Fibroblast of peridontal ligament (primary cell): ENCODE results near the gene STAP2.
"Not testable (repeated sequence)": the region's sequence is repeated elsewhere in the genome, so short reads cannot be mapped to it uniquely, and the experiment has no call there.

Source experiments
- DNase-seq: peaks from one replicate; pipeline ENCODE4 v3.0.0-alpha.2; 2010; ENCODE audit errors: extremely low read depth

Gene STAP2

DNA sequence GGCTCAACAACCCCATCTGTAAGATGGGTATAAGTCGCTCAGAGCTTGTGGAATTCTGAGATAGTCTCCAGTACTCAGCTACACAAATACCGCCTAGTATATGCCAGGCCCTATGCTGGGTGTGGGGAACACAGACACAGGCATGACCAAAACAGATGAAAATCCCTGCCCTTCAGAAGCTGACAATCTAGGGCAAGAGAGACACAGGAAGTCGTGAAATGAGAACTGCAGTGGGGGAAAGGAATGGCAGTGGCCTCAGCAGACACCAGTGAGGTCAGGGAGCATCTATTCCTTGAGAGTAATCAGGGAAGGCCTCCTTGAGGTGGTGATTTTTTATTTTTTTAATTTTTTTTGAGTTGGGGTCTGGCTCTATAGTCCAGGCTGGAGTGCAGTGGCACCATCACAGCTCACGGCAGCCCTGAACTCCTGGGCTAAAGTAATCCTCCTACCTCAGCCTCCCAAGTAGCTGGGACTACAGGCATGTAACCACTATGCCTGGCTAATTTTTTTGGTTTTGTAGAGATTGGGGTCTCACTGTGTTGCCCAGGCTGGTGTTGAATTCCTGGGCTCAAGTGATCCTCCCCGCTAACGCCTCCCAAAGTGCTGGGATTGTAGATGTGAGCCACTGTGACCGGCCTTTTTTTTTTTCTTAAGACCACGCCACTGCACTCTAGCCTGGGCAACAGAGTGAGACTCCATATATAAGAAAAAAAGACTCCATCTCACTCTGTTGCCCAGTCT lies 39.6 kb downstream of the STAP2 start:
- DNase-seq, result no peak

DNA sequence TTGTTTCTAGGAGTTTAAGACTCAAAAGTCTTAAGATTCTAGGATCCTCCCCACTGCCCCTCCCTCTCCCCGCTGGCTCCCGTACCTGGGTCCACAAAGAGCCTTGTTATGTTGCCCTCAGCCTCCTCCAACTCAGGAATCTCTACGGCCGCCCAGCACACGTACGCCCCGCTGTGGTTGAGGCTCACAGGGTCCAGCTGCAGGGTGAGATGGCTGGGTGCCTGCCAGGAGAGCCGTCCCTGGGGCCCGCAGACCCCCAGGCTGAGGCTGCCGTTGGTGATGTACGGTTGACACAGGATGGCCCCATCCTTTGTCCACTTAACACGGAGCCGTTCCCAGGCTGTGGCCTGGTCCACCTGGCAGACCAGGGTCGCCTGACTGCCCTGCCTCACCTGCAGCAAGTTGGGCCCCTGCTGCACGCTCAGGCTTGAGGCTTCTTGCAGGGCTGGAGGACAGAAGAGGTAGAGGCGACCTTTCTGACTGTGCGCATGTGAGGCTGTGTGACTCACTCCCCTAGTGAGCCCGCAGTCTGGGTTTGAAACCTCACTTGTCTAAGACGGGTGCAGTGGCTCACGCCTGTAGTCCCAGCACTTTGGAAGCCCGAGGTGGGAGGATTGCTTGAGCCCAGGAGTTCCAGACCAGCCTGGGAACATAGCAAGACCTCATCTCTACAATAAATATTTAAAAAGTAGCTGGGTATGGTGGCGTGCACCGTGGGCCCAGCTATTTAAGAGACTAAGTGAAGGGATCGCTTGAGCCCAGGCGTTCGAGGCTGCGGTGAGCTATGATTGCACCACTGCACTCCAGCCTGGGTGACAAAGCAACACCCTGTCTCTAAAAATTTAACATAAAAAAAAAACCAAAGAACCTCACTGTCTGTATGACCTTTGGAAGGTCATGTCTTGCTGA lies 40.5 kb downstream of the STAP2 start:
- no peak for DNase-seq

DNA sequence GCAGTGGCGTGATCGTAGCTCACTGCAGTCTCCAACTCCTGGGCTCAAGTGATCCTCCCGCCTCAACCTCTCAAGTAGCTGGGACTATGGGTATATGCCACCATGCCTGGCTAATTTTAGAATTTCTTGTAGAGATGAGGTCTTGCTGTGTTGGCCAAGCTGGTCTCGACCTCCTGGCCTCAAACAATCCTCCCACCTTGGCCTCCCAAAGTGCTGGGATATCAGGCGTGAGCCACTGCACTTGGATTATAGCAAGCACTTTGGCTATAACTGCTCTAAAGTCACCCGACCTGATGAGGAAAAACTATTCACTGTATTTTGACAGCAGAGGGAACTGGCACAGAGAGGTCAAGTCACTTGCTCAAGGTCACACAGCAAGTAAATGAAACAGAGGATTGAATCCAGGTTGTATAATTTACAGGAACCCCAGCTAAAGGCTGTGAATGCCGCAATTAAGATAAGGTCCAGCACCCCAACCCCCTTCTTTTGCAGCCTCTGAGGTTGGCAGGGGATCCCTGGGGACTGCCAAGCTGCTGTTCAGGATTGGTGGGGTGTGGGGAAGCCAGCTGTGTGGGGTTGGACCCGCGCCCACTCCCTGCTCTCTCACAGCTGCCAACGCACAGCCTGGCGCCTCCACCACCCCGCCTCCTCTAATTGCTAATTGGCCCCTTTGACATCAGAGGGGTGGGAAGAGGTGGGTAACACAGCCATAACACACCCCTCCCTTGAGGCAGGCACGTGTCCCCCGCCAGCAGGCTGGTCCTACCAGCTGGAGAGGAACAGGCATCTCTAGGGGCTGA lies 42.5 kb downstream of the STAP2 start:
- peak; percentile 15 for DNase-seq

GRCh38 chr19:4294389-4294788 lies 44.2 kb downstream of the STAP2 start:
- no peak for DNase-seq

DNA sequence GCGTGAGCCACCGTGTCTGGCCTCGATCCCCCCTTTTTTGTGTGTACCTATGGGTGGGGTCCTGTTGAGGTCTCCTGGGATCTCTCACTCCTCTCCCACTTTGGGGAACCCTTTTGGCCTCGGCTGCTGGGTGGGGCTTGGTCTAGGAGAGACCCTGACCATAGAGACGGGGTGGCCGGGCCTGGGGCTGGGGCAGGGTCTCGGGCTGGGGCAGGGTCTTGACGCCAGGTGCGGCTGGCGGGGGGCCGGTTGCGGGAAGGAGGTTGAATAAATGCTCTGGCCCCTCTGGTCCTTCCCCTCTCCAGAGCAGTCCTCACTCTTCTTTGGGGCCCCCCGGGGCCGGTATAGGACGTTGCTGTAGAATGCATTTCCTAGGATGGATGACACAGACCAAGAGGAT lies 46.1 kb downstream of the STAP2 start:
- no peak for DNase-seq

GRCh38 chr19:4291184-4291732 lies 47.4 kb downstream of the STAP2 start:
- no peak for DNase-seq

DNA sequence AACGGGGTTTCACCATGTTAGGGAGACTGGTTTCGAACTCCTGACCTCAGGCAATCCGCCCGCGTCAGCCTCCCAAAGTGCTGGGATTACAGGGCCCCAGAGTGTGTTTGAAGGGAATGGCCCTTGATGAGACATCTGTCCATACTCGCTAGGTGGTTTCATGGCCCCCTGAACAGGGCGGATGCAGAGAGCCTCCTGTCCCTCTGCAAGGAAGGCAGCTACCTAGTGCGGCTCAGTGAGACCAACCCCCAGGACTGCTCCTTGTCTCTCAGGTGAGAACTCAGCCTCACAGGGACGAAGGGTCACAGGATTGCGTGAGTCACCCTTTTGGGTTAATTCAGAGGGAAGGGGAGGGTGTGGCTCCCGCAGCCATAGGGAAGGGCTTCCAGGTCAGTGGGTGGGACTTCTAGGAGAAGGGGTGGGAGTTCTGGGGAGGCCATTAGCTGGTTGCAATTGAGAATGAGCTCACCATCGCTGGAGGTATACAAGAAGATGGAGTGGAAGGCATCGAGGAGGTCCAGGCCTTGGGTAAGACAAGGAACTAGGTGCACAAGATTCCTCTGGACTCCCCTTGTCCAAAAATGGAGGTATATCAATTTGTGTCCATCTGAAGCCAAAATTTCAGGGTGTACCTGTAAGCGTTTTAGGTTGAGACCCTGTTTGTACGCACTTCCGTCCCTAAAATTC lies 50.4 kb downstream of the STAP2 start:
- no peak for DNase-seq

GRCh38 chr19:4286141-4286540 lies 52.5 kb downstream of the STAP2 start:
- not testable (repeated sequence) for DNase-seq

GRCh38 chr19:4284974-4285373 lies 53.7 kb downstream of the STAP2 start:
- DNase-seq, result no peak

DNA sequence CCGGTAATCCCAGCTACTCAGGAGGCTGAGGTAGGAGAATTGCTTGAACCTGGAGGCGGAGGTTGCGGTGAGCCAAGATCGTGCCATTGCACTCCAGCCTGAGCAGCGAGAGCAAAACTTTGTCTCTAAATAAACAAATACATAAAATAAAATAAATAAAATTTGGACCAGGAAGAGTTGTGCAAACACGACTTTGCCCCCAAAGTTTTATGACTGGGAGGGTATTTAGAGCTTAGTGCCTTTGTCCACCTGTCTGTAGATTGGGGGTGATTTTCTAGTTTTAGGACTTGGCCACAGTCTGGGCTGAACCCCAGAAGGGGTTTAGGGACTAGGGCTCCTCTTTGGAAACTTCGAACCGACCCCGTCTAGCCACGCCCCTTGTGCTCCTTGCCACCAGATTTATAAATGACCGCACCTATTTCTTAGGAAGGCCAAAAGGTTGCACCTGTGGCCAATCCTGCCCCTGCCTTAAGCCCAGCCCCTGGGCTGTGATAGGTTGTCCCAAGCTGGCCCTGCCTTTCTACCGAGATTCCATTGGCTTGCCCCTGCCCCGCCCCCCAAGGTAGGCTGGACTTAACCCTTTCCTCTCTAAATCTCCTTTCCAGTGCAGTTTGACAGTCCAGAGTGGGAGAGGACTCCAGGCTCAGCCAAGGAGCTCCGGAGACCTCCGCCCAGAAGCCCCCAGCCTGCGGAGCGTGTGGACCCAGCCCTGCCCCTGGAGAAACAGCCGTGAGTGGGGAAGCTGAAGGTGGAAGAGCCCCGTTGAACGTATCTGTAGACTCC lies 54.3 kb downstream of the STAP2 start:
- DNase-seq, result no peak

DNA sequence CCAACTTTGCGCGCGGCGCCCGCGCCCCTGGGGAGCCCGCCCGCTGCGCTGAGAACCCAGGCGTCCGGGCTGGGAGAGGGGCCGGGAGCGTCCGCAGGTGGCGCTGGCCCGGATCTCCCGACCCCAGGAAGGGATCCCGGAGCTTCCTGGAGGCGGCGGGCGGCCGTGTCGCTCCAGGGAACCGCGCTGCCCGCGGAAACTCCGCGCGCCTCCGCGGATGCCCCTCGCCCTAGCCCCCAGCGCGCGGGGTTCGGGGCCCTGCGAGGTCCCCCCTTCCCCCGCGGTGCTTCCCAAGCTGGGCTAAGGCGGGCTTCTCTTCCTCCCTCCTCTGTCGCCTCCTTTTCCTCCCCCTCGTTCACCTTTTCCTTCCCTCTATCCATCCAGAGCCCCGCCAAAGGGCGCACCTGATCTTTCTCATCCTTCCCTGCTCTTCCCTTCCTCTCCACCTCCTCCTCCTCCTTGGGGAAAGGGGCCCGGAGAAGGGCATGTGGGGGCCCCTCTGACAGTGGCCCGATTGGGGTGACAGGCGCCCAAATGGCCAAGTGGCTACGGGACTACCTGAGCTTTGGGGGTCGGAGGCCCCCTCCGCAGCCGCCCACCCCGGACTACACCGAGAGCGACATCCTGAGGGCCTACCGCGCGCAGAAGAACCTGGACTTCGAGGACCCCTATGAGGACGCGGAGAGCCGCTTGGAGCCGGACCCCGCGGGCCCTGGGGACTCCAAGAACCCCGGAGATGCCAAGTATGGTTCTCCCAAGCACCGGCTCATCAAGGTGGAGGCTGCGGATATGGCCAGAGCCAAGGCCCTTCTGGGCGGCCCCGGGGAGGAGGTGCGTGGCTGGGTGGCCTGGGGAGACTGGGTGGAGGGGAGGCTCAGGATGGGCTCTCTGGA lies 58.9 kb downstream of the STAP2 start:
- DNase-seq, result no peak

DNA sequence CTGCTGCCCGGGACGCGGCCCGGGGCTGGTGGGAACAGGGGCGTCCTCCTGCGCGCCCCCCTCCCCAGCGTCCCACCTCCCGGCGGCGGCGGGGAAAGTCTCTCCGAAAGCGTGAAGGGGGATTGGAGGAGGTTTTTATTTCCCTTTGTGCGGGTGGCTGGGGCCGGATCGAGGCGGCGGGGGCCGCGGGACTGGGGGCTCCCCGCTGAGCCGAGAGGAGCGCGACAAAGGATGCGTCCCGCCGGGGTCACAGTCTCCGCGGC lies 59.4 kb downstream of the STAP2 start:
- DNase-seq, result no peak

DNA sequence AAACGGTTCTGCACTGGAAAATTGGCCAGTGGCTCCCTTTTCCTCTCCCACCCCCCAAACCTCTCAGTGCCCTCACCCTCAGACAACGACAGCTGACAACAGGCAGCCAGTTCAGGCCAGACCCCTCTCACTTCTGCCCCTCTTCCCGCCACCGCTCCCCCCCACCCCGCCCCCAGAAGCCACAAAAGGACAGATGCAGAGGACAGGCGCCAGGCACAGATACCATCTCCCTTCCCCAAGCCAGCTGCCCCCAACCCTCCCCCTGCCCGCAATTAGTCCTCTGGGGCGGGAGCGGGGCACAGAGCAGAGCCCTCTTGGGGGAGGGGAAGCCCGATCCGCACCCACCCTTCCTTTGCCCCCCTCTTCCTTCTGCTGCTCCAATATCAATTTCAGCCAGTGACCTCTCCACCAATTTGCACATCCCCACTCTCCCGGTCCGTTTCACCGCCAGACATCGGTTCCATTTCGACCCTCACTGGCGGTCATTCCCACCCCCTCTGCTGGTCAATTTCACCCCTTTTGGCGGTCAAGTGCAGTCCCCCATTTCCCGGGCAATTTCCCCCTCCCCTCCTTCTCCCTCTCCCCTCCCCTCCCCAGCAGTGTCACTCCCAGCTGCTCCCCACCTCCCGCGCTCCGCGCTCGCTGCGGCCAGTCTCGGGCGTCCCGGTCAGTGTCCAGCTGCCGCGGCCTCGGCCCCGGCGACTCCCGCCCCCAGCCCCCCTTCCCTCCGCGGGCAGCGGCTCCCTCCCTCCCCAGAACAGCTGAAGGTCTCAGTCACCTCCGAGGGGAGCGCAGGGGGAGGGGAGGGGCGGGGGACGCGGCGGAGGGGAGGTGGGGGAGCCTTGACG lies 60.0 kb downstream of the STAP2 start, which contains the start of gene SHD:
Gene SHD, plus strand, starts transcription at position 848 of the 848 bp plus-strand sequence. CDS start 798 bp downstream, outside the sequence.
- DNase-seq, result no peak

DNA sequence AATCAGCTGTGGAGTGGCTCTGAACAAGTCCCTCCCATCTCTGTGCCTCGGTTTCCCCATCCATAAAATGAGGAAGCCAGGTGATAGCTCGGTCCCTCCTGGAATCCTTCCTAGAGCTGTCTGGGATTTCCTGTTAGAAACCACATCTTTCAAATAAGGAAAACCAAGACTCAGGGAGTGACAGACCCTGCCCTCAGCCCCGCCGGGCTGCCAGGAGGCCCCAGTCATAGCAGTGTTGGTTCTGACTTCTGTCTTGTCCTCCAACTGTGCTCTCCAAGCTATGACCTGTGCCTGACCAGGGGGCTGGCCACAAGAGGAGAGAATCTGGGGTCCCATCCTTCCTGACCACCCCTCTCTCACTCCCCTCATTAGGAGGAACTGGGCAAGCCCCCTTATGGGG lies 60.6 kb downstream of the STAP2 start:
- no peak for DNase-seq

DNA sequence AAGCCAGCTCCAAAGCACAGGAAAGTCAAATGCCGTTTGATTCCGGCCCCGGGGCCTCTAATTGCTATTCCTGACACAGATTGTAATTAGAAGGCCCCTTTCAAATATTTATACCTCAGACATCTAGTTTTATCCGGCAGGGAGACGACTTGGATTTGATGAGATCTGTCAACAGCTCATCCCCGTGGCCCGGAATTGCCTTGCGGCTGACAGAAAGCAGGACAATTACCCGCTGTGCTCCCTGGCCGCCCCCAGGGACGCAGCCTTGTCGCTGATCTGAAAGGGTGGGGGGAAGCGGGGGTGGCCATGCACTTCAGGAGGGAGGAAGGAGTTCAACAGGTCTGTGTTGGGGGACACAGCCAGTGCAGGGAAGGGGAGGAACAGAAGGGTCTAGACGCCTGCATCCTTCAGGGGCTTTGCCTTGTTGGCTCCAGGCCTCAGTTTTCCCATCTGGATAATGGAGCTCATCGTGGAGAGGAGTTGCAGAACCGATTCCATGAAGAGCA lies 61.4 kb downstream of the STAP2 start:
- no peak for DNase-seq

GRCh38 chr19:4274321-4274686 lies 64.3 kb downstream of the STAP2 start:
- not testable (repeated sequence) for DNase-seq
